WTC11 (cell line): ENCODE results near the gene SMIM20.

ENCODE experiments used
- JUN ChIP-seq: sonication (generic); formaldehyde crosslinking; IDR thresholded peaks from 2 replicates; pipeline ENCODE4 v1.8.0; 2023; ENCODE audit warnings: mild to moderate bottlenecking, missing genetic modification reagents
- KAT7 ChIP-seq: sonication (generic); formaldehyde crosslinking; IDR thresholded peaks from 2 replicates; pipeline ENCODE4 v1.8.1; 2023; ENCODE audit warnings: missing genetic modification reagents, mild to moderate bottlenecking, borderline replicate concordance
- PRRX2 ChIP-seq: fragments of 250-450 bp; sonication (Bioruptor Pico); IDR thresholded peaks from 2 replicates; pipeline ENCODE4 v1.8.0; 2021; ENCODE audit warnings: mild to moderate bottlenecking
- RELA ChIP-seq: sonication (generic); formaldehyde crosslinking; IDR thresholded peaks from 2 replicates; pipeline ENCODE4 v1.8.1; 2022; ENCODE audit warnings: missing genetic modification reagents, mild to moderate bottlenecking, borderline replicate concordance
- SP1 ChIP-seq: sonication (generic); formaldehyde crosslinking; conservative IDR thresholded peaks from 2 replicates; pipeline ENCODE4 v1.8.1; 2022; ENCODE audit warnings: missing genetic modification reagents
- ZNF416 ChIP-seq: fragments of 250-450 bp; sonication (Bioruptor Pico); IDR thresholded peaks from 2 replicates; pipeline ENCODE4 v1.9.0; 2021; ENCODE audit warnings: mild to moderate bottlenecking, inconsistent platforms
- TF ChIP-seq, protein P1 (sequence below): sonication (generic); formaldehyde crosslinking; IDR thresholded peaks from 2 replicates; pipeline ENCODE4 v1.8.1; 2023; ENCODE audit warnings: mild to moderate bottlenecking, missing genetic modification reagents, moderate library complexity
- TF ChIP-seq, protein P2 (sequence below): fragments of 200-600 bp; IDR thresholded peaks from 2 replicates; pipeline ENCODE4 v1.8.0; 2022; ENCODE audit warnings: antibody characterized with exemption
- TF ChIP-seq, protein P3 (sequence below): sonication (generic); formaldehyde crosslinking; IDR thresholded peaks from 2 replicates; pipeline ENCODE4 v1.8.0; 2022; ENCODE audit warnings: mild to moderate bottlenecking, missing genetic modification reagents
- TF ChIP-seq, protein P4 (sequence below): sonication (generic); formaldehyde crosslinking; IDR thresholded peaks from 2 replicates; pipeline ENCODE4 v1.8.0; 2023; ENCODE audit warnings: missing genetic modification reagents, mild to moderate bottlenecking, borderline replicate concordance
- TF ChIP-seq, protein P5 (sequence below): sonication (generic); formaldehyde crosslinking; IDR thresholded peaks from 2 replicates; pipeline ENCODE4 v1.8.0; 2022; ENCODE audit warnings: mild to moderate bottlenecking, missing genetic modification reagents

DNA sequence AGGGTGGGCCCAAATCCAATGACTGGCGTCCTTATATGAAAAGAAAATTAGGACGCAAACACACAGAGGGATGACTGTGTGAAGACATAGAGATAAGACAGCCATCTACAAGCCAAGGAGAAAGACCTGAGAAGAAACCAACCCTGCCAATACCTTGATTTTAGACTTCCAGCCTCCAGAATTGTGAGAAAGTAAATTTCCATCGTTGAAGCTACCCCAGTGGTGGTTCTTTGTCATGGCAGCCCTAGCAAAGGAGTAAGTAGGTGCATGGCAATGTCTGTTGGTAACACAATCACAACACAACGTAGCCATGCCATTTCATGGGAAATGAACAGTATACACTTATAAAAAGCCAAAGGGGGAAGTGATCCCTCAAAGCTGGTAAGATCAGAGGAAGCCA lies 25.3 kb downstream of the SMIM20 start:
- TF ChIP-seq, protein P1, sequence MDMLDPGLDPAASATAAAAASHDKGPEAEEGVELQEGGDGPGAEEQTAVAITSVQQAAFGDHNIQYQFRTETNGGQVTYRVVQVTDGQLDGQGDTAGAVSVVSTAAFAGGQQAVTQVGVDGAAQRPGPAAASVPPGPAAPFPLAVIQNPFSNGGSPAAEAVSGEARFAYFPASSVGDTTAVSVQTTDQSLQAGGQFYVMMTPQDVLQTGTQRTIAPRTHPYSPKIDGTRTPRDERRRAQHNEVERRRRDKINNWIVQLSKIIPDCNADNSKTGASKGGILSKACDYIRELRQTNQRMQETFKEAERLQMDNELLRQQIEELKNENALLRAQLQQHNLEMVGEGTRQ (CRISPR knock-in tag): no peak
- TF ChIP-seq, protein P2, sequence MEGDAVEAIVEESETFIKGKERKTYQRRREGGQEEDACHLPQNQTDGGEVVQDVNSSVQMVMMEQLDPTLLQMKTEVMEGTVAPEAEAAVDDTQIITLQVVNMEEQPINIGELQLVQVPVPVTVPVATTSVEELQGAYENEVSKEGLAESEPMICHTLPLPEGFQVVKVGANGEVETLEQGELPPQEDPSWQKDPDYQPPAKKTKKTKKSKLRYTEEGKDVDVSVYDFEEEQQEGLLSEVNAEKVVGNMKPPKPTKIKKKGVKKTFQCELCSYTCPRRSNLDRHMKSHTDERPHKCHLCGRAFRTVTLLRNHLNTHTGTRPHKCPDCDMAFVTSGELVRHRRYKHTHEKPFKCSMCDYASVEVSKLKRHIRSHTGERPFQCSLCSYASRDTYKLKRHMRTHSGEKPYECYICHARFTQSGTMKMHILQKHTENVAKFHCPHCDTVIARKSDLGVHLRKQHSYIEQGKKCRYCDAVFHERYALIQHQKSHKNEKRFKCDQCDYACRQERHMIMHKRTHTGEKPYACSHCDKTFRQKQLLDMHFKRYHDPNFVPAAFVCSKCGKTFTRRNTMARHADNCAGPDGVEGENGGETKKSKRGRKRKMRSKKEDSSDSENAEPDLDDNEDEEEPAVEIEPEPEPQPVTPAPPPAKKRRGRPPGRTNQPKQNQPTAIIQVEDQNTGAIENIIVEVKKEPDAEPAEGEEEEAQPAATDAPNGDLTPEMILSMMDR: no peak
- TF ChIP-seq, protein P3, sequence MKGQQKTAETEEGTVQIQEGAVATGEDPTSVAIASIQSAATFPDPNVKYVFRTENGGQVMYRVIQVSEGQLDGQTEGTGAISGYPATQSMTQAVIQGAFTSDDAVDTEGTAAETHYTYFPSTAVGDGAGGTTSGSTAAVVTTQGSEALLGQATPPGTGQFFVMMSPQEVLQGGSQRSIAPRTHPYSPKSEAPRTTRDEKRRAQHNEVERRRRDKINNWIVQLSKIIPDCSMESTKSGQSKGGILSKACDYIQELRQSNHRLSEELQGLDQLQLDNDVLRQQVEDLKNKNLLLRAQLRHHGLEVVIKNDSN (CRISPR knock-in tag): no peak
- TF ChIP-seq RELA (CRISPR knock-in tag) (no peak), JUN (no peak), PRRX2 (no peak), ZNF416 (CRISPR knock-in tag) (no peak), KAT7 (CRISPR knock-in tag) (no peak), SP1 (CRISPR knock-in tag) (no peak)
- TF ChIP-seq, protein P4, sequence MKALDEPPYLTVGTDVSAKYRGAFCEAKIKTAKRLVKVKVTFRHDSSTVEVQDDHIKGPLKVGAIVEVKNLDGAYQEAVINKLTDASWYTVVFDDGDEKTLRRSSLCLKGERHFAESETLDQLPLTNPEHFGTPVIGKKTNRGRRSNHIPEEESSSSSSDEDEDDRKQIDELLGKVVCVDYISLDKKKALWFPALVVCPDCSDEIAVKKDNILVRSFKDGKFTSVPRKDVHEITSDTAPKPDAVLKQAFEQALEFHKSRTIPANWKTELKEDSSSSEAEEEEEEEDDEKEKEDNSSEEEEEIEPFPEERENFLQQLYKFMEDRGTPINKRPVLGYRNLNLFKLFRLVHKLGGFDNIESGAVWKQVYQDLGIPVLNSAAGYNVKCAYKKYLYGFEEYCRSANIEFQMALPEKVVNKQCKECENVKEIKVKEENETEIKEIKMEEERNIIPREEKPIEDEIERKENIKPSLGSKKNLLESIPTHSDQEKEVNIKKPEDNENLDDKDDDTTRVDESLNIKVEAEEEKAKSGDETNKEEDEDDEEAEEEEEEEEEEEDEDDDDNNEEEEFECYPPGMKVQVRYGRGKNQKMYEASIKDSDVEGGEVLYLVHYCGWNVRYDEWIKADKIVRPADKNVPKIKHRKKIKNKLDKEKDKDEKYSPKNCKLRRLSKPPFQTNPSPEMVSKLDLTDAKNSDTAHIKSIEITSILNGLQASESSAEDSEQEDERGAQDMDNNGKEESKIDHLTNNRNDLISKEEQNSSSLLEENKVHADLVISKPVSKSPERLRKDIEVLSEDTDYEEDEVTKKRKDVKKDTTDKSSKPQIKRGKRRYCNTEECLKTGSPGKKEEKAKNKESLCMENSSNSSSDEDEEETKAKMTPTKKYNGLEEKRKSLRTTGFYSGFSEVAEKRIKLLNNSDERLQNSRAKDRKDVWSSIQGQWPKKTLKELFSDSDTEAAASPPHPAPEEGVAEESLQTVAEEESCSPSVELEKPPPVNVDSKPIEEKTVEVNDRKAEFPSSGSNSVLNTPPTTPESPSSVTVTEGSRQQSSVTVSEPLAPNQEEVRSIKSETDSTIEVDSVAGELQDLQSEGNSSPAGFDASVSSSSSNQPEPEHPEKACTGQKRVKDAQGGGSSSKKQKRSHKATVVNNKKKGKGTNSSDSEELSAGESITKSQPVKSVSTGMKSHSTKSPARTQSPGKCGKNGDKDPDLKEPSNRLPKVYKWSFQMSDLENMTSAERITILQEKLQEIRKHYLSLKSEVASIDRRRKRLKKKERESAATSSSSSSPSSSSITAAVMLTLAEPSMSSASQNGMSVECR (CRISPR knock-in tag): no peak
- TF ChIP-seq, protein P5, sequence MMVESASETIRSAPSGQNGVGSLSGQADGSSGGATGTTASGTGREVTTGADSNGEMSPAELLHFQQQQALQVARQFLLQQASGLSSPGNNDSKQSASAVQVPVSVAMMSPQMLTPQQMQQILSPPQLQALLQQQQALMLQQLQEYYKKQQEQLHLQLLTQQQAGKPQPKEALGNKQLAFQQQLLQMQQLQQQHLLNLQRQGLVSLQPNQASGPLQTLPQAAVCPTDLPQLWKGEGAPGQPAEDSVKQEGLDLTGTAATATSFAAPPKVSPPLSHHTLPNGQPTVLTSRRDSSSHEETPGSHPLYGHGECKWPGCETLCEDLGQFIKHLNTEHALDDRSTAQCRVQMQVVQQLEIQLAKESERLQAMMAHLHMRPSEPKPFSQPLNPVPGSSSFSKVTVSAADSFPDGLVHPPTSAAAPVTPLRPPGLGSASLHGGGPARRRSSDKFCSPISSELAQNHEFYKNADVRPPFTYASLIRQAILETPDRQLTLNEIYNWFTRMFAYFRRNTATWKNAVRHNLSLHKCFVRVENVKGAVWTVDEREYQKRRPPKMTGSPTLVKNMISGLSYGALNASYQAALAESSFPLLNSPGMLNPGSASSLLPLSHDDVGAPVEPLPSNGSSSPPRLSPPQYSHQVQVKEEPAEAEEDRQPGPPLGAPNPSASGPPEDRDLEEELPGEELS (CRISPR knock-in tag): no peak
